Measurements from ENCODE around the gene TEX22. TPM values are rescaled to one million over a fixed set of nuclear protein-coding genes. Genes with fewer than 3 reads are reported as not detected.

Gene TEX22
- total RNA-seq, 4 donors from 2014 or later = 0.22 to 0.81 (median 0.33) TPM; not detected in 1

GRCh38 chr14:105379946-105380345, 18.4 kb upstream of the TEX22 start:
- Histone ChIP-seq H3K4me1 (no peaks in the 10 kb centered on the region), H3K27ac (no peak overlapping the region), H3K9me3 (no peaks in the 10 kb centered on the region), H3K36me3 (peaks cover 14 to 26% of the 10 kb centered on the region in 2 donors), H3K27me3 (no peaks in the 10 kb centered on the region), H3K4me3 (replicated peaks in 1 of 3) (no peak overlapping the region)
- DNase-seq = no peak
- 100% methylated on average over 3 of the region's 14 CpGs; no CpG with 5 or more reads in 1 of the 2 donors for WGBS, 2 donors
- intact Hi-C loops (cut with DNase I) = no loop called here
- no peak for TF ChIP-seq POLR2A (IDR thresholded peaks at IDR 0.05)
- no peak for TF ChIP-seq CTCF (IDR thresholded peaks at IDR 0.05)

- Histone ChIP-seq H3K4me3 (replicated peaks in 1 of 3) (no peak overlapping the region), H3K9me3 (no peaks in the 10 kb centered on the region), H3K36me3 (peaks cover 14 to 32% of the 10 kb centered on the region in 2 donors), H3K27ac (no peak overlapping the region), H3K4me1 (no peaks in the 10 kb centered on the region), H3K27me3 (no peaks in the 10 kb centered on the region)
- TF ChIP-seq POLR2A (IDR thresholded peaks at IDR 0.05) (no peak), CTCF (IDR thresholded peaks at IDR 0.05) (no peak)
- no peak for DNase-seq
- 76 to 80% methylated on average over 1 to 5 of the region's 19 CpGs for WGBS, 2 donors
- intact Hi-C loops (cut with DNase I) = no loop called here
These were observed 17.6 kb upstream of the TEX22 start for GRCh38 chr14:105380756-105381155.

GRCh38 chr14:105381446-105382342, 16.6 kb upstream of the TEX22 start:
- WGBS, 2 donors = 96 to 97% methylated on average over 18 to 19 of the region's 27 CpGs
- Histone ChIP-seq H3K36me3 (peaks cover 14 to 32% of the 10 kb centered on the region in 2 donors), H3K4me1 (no peaks in the 10 kb centered on the region), H3K4me3 (replicated peaks in 1 of 3) (no peak overlapping the region), H3K27ac (no peak overlapping the region), H3K27me3 (no peaks in the 10 kb centered on the region), H3K9me3 (no peaks in the 10 kb centered on the region)
- intact Hi-C loops (cut with DNase I) = no loop called here
- DNase-seq = no peak
- TF ChIP-seq POLR2A (IDR thresholded peaks at IDR 0.05) (no peak), CTCF (IDR thresholded peaks at IDR 0.05) (no peak)

GRCh38 chr14:105382343-105383082, 15.8 kb upstream of the TEX22 start:
- Histone ChIP-seq H3K4me3 (replicated peaks in 1 of 3) (no peak overlapping the region), H3K27me3 (no peaks in the 10 kb centered on the region), H3K27ac (no peak overlapping the region), H3K4me1 (no peaks in the 10 kb centered on the region), H3K36me3 (peaks cover 14 to 32% of the 10 kb centered on the region in 2 donors), H3K9me3 (no peaks in the 10 kb centered on the region)
- 95 to 96% methylated on average over 20 to 26 of the region's 26 CpGs for WGBS, 2 donors
- TF ChIP-seq CTCF (IDR thresholded peaks at IDR 0.05) (no peak), POLR2A (IDR thresholded peaks at IDR 0.05) (no peak)
- no peak for DNase-seq
- intact Hi-C loops (cut with DNase I) = no loop called here
